ENCODE measurements around the gene OR52B2. TPM values are rescaled to one million over a fixed set of nuclear protein-coding genes. Genes with fewer than 3 reads are reported as not detected.
A peak's percentile ranks its signal among the peaks of the same experiment; 100 is the strongest.

Gene OR52B2
- total RNA-seq, 2 donors from 2014 or later = 0.52 TPM; not detected in 1

GRCh38 chr11:6129635-6130034 lies 40.5 kb downstream of the OR52B2 start:
- Mint-ChIP-seq H3K27ac (no peak overlapping the region), H3K27me3 (peaks cover under 1 to 2% of the 10 kb centered on the region in 2 donors), H3K36me3 (no peaks in the 10 kb centered on the region), H3K9me3 (no peaks in the 10 kb centered on the region), H3K4me3 (no peak overlapping the region), H3K4me1 (ENCODE audit: low read depth in 2 of 2) (peaks cover 0 to 3% of the 10 kb centered on the region in 2 donors)
- DNase-seq (ENCODE audit: low spot score) (no peak), ATAC-seq (no peak)

- ATAC-seq = peak in 1 of 2 donors; percentile 6
- H3K4me1 Mint-ChIP-seq (ENCODE audit: low read depth in 2 of 2) = peaks cover 0 to 3% of the 10 kb centered on the region in 2 donors
- H3K27ac Mint-ChIP-seq = no peak overlapping the region
- no peaks in the 10 kb centered on the region for H3K9me3 Mint-ChIP-seq
- DNase-seq (ENCODE audit: low spot score) = no peak
- H3K36me3 Mint-ChIP-seq = no peaks in the 10 kb centered on the region
- H3K27me3 Mint-ChIP-seq = no peaks in the 10 kb centered on the region
- no peak overlapping the region for H3K4me3 Mint-ChIP-seq
These were observed 41.1 kb downstream of the OR52B2 start for GRCh38 chr11:6129011-6129410.

- H3K9me3 Mint-ChIP-seq = no peaks in the 10 kb centered on the region
- peaks cover 0 to 3% of the 10 kb centered on the region in 2 donors for H3K4me1 Mint-ChIP-seq (ENCODE audit: low read depth in 2 of 2)
- H3K27me3 Mint-ChIP-seq = no peaks in the 10 kb centered on the region
- ATAC-seq (no peak), DNase-seq (ENCODE audit: low spot score) (no peak)
- H3K4me3 Mint-ChIP-seq = no peak overlapping the region
- H3K36me3 Mint-ChIP-seq = no peaks in the 10 kb centered on the region
- H3K27ac Mint-ChIP-seq = no peak overlapping the region
These were observed 42.2 kb downstream of the OR52B2 start for GRCh38 chr11:6127881-6128280.

GRCh38 chr11:6124245-6124644 lies 45.9 kb downstream of the OR52B2 start:
- Mint-ChIP-seq H3K4me1 (ENCODE audit: low read depth in 2 of 2) (peaks cover 0 to 2% of the 10 kb centered on the region in 2 donors), H3K27ac (no peak overlapping the region), H3K9me3 (no peaks in the 10 kb centered on the region), H3K36me3 (no peaks in the 10 kb centered on the region), H3K27me3 (peaks cover 0 to 2% of the 10 kb centered on the region in 2 donors), H3K4me3 (no peak overlapping the region)
- ATAC-seq = no peak
- no peak for DNase-seq (ENCODE audit: low spot score)

Other genes starting within 250 kb of the OR52B2 start
- not detected for gene OR56A3, start 228.1 kb downstream of the OR52B2 start, total RNA-seq
- gene OR56A5, start 201.8 kb downstream of the OR52B2 start, total RNA-seq = not detected
- not detected for gene OR52L1, start 183.3 kb downstream of the OR52B2 start, total RNA-seq
- under 1 TPM in 1 of 2 donors, not detected in 1; 0.11 TPM for gene OR56A4, start 163.4 kb downstream of the OR52B2 start, total RNA-seq
- under 1 TPM; 0.05 to 0.11 TPM for gene OR56A1, start 139.6 kb downstream of the OR52B2 start, total RNA-seq
- gene OR56B4, start 62.6 kb downstream of the OR52B2 start, total RNA-seq = not detected
- not detected for gene OR52W1, start 28.9 kb upstream of the OR52B2 start, total RNA-seq
- gene C11orf42, start 35.2 kb upstream of the OR52B2 start, total RNA-seq = not detected
- gene FHIP1B, start 64.3 kb upstream of the OR52B2 start, total RNA-seq = 10 to 100 TPM; 45.6 to 52.2 TPM
- gene CNGA4, start 68.8 kb upstream of the OR52B2 start, total RNA-seq = not detected
- gene CCKBR, start 89.5 kb upstream of the OR52B2 start, total RNA-seq = not detected
- under 1 TPM in 1 of 2 donors, not detected in 1; 0.78 TPM for gene CAVIN3, start 150.2 kb upstream of the OR52B2 start, total RNA-seq
- gene SMPD1, start 220.1 kb upstream of the OR52B2 start, total RNA-seq = 10 to 100 TPM; 26.4 to 29.1 TPM
- gene APBB1, start 248.8 kb upstream of the OR52B2 start, total RNA-seq = 10 to 100 TPM; 25.5 to 27.5 TPM

Measured in natural killer cell treated with Interleukin-12 subunit alpha and Interleukin-12 subunit beta and Interleukin-15 and Interleukin-18, amount 100 ng/mL, for 72 hours (primary cell).